Measurements from ENCODE around the gene LRRC8D. TPM values are rescaled to one million over a fixed set of nuclear protein-coding genes. Genes with fewer than 3 reads are reported as not detected.

LRRC8D gene
- total and polyA plus RNA-seq, 2 donors from 2014 or later = 16.3 to 36.6 TPM

- H3K9me3 ChIP-seq (ENCODE audit: control insufficient read depth in 2 of 3, insufficient read depth in 1 of 3, low read length in 3 of 3) = no peaks in the 10 kb centered on the region
- DNase-seq (no peak), FAIRE-seq (no peak)
- no peak overlapping the region for H3K4me3 ChIP-seq (ENCODE audit: low read length in 3 of 3)
- intact Hi-C loops (cut with DNase I) = no loop called here
- TF ChIP-seq, protein P1, sequence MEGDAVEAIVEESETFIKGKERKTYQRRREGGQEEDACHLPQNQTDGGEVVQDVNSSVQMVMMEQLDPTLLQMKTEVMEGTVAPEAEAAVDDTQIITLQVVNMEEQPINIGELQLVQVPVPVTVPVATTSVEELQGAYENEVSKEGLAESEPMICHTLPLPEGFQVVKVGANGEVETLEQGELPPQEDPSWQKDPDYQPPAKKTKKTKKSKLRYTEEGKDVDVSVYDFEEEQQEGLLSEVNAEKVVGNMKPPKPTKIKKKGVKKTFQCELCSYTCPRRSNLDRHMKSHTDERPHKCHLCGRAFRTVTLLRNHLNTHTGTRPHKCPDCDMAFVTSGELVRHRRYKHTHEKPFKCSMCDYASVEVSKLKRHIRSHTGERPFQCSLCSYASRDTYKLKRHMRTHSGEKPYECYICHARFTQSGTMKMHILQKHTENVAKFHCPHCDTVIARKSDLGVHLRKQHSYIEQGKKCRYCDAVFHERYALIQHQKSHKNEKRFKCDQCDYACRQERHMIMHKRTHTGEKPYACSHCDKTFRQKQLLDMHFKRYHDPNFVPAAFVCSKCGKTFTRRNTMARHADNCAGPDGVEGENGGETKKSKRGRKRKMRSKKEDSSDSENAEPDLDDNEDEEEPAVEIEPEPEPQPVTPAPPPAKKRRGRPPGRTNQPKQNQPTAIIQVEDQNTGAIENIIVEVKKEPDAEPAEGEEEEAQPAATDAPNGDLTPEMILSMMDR (IDR thresholded peaks at IDR 0.05; ENCODE audit: borderline replicate concordance, extremely low read depth, insufficient read depth) = no peak
- no peak overlapping the region for H3K27ac ChIP-seq (ENCODE audit: low read depth in 2 of 2, low read length in 2 of 2)
- H3K4me1 ChIP-seq (ENCODE audit: control insufficient read depth in 2 of 3, insufficient read depth in 2 of 3, low read depth in 1 of 3, low read length in 3 of 3) = peaks cover 6 to 16% (median 11%) of the 10 kb centered on the region in 3 donors
- no peaks in the 10 kb centered on the region for H3K27me3 ChIP-seq (ENCODE audit: control insufficient read depth, insufficient read depth, low read length)
- H3K36me3 ChIP-seq (ENCODE audit: control insufficient read depth in 2 of 3, insufficient read depth in 3 of 3, low read length in 3 of 3) = peaks cover 0 to 2% (median 0%) of the 10 kb centered on the region in 3 donors
- no peak overlapping the region for H3K9ac ChIP-seq (ENCODE audit: low read length in 3 of 3)
These were observed 24.0 kb downstream of the LRRC8D start for GRCh38 chr1:89844860-89845259.

GRCh38 chr1:89847191-89847729 lies 26.4 kb downstream of the LRRC8D start:
- DNase-seq (no peak), FAIRE-seq (no peak)
- H3K9me3 ChIP-seq (ENCODE audit: control insufficient read depth in 2 of 3, insufficient read depth in 1 of 3, low read length in 3 of 3) = no peaks in the 10 kb centered on the region
- H3K4me3 ChIP-seq (ENCODE audit: low read length in 3 of 3) = no peak overlapping the region
- H3K4me1 ChIP-seq (ENCODE audit: control insufficient read depth in 2 of 3, insufficient read depth in 2 of 3, low read depth in 1 of 3, low read length in 3 of 3) = peaks cover 6 to 8% (median 6%) of the 10 kb centered on the region in 3 donors
- TF ChIP-seq, protein P1 (IDR thresholded peaks at IDR 0.05; ENCODE audit: borderline replicate concordance, extremely low read depth, insufficient read depth) = no peak
- H3K36me3 ChIP-seq (ENCODE audit: control insufficient read depth in 2 of 3, insufficient read depth in 3 of 3, low read length in 3 of 3) = peaks cover 0 to 2% (median 0%) of the 10 kb centered on the region in 3 donors
- intact Hi-C loops (cut with DNase I) = no loop called here
- H3K27ac ChIP-seq (ENCODE audit: low read depth in 2 of 2, low read length in 2 of 2) = no peak overlapping the region
- H3K9ac ChIP-seq (ENCODE audit: low read length in 3 of 3) = no peak overlapping the region
- H3K27me3 ChIP-seq (ENCODE audit: control insufficient read depth, insufficient read depth, low read length) = no peaks in the 10 kb centered on the region

- Histone ChIP-seq H3K4me3 (ENCODE audit: low read length in 3 of 3) (no peak overlapping the region), H3K36me3 (ENCODE audit: control insufficient read depth in 2 of 3, insufficient read depth in 3 of 3, low read length in 3 of 3) (peaks cover 0 to 2% (median 0%) of the 10 kb centered on the region in 3 donors), H3K27me3 (ENCODE audit: control insufficient read depth, insufficient read depth, low read length) (no peaks in the 10 kb centered on the region), H3K27ac (ENCODE audit: low read depth in 2 of 2, low read length in 2 of 2) (no peak overlapping the region), H3K9ac (ENCODE audit: low read length in 3 of 3) (no peak overlapping the region), H3K9me3 (ENCODE audit: control insufficient read depth in 2 of 3, insufficient read depth in 1 of 3, low read length in 3 of 3) (no peaks in the 10 kb centered on the region), H3K4me1 (ENCODE audit: control insufficient read depth in 2 of 3, insufficient read depth in 2 of 3, low read depth in 1 of 3, low read length in 3 of 3) (no peaks in the 10 kb centered on the region)
- intact Hi-C loops (cut with DNase I) = no loop called here
- no peak for FAIRE-seq
- TF ChIP-seq, protein P1 (IDR thresholded peaks at IDR 0.05; ENCODE audit: borderline replicate concordance, extremely low read depth, insufficient read depth) = no peak
- peak in 2 of 5 donors; percentile 73 to 84 for DNase-seq
These were observed 30.1 kb downstream of the LRRC8D start for GRCh38 chr1:89850844-89851415.

All from kidney (tissue), 14 donors.